Stimulated activated naive CD8-positive, alpha-beta T cell treated with anti-CD3 and anti-CD28 coated beads, Interleukin-15, Interleukin-2, amounts not matched to agents 100 U/mL and 50 U/mL, for 24 hours (primary cell): ENCODE results near the gene FRAT2.
A peak's percentile ranks its signal among the peaks of the same experiment; 100 is the strongest.
"Not testable (repeated sequence)": the region's sequence is repeated elsewhere in the genome, so short reads cannot be mapped to it uniquely, and the experiment has no call there.

Experiments
- ATAC-seq: fragments of 150-1000 bp; cut with Tn5 transposase; one replicate; pipeline ENCODE4 v1.10.0; 2021
- DNase-seq: peaks from one replicate; pipeline ENCODE4 v3.0.0; 2021

Gene FRAT2

DNA sequence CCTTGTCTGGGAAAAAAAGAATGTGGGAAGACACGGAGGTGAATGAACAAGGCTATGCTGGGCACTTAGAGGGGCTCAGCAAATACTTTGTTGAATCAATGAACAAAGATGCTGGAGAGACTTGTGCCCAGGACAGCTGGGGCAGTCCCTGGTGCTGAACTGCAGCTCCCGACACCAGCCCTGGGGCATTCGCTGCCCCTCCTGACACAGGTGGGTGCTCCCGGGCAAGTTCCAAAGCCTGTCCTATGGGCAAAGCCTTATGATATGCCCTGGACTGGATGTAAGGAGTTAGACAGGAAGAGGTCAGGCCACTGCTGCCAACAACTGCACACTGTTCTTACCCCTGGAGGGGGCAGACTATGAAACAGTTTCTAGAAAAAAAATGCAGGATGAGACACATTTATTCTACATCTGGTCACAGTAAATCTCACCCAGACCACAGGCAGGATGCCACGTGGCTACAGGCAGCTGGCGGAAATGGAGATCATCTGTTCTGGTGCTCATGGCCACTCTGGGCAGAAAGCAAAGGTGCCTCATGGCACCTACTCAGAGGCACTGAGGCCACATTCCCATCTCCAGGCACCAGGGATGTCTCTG is 21.9 kb upstream of the FRAT2 start:
- DNase-seq (no peak), ATAC-seq (no peak)

GRCh38 chr10:97355571-97355975 is 21.0 kb upstream of the FRAT2 start:
- ATAC-seq (no peak), DNase-seq (no peak)

DNA sequence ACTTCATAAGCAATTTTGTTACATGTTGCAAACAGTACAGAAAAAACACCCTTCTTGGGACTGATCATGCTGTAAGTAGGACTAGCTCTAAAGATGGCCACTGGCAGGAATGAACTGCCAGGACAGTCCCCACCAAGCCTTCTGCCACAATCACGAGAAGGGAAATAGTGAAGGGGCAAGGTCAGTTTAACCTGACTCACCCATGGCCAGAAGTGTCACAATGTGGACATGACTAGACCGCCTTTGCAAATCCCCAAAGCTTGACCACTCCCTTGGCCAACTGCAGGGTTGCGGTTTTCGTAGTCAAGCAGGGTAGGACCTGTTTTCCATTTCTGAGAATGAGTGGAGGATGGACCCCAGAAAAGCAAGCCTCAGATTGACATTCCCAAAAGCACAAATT is 19.4 kb upstream of the FRAT2 start:
- DNase-seq (no peak), ATAC-seq (no peak)

DNA sequence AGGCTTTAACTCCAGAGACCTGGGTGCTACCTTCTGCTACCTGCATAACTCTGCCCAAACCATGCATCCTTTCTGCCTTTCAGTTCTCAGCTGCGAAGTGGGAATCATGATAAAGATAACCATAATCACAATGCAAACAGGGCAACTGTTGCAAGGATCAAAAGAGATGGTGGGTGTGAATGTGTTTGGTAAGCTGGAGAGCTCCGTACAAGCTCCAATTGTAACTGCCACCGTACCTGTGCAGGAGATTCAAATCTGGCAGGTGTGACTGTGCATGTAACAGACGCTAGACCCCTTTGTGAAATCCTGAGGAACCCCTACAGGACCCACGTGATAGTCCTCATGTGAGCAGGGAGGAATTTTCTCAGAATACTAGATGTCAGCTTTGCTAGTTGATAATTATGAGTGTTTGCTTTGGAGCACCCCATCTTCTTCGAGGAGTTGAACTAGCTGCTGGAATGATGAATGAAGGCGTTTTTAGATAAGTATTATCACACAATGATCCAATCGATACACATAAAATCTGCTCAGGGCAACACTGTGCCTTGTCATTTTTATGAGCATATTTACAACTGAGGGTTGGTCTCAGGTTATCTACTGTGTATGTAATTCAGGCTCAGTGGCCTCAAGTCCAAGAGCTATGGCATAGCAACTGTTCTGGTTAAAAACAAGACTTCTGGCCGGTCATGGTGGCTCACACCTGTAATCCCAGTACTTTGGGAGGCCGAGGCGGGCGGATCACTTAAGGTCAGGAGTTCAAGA is 15.4 kb upstream of the FRAT2 start:
- ATAC-seq: no peak
- no peak for DNase-seq

GRCh38 chr10:97347317-97347716 is 12.8 kb upstream of the FRAT2 start:
- DNase-seq (no peak), ATAC-seq (no peak)

GRCh38 chr10:97343664-97344063 is 9.1 kb upstream of the FRAT2 start:
- not testable (repeated sequence) for ATAC-seq

DNA sequence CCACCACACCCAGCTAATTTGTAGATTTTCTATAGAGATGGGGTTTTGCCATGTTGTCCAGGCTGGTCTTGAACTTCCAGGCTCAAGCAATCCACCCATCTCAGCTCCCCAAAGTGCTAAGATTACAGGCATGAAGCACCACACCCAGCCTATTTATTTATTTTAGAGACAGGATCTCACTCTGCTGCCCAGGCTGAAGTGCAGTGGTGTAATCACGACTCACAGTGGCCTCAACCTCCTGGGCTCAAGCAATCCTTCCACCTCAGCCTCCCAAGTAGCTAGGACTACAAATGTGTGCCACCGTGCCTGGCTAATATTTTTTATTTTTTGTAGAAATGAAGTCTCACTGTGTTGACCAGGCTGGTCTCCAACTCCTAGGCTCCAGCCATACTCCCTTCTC is 6.9 kb upstream of the FRAT2 start:
- ATAC-seq (no peak), DNase-seq (no peak)

More at GRCh38 chr10:97343664-97344063, 9.1 kb upstream of the FRAT2 start:
- not testable (repeated sequence) for DNase-seq

- DNase-seq: no peak
- ATAC-seq: no peak
Measured at GRCh38 chr10:97338041-97338440, 3.5 kb upstream of the FRAT2 start.

DNA sequence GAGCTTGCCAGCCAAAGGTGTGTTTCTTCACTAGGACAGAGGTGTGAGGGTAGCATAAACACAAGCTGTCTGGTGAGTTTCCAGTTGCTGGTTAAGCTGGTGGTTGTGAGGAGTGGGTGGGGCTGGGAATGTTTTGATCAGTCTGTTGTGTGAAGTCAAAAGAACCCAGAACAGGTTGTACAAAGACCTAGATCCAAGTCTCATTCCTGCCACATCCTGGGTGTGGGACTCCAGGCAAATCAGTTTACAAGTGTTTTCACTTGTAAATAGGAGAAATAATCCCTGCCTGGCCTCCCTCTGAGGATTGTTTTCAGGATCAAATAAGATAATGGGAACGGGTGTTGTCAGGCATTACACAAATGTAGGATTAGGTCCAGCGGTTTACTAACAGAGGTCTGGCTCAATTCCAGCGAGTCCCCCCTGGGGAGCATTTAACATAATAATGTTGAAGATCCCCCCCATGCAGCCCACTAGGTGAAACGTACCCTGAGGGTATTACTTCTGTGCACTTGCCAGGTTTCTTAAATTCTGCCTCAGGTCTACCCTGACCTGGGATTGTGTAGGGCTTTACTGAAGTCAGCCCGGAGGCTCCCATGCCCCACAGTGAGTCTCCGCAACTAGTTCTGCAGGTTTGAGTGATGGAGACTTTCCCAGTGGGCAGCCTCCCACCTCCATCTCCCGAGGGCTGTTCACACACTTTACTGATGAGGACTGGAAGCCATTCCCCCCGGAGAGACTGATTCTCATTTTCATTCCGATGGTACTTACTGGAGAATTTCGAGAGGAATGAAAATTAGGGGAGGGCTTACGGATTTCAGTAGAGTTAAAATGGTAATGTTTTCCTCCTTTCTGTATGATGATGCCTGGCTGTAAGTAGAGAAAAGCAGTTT is 2.7 kb upstream of the FRAT2 start:
- DNase-seq: no peak
- no peak for ATAC-seq

GRCh38 chr10:97336446-97336845 is 1.9 kb upstream of the FRAT2 start:
- DNase-seq (no peak), ATAC-seq (no peak)

DNA sequence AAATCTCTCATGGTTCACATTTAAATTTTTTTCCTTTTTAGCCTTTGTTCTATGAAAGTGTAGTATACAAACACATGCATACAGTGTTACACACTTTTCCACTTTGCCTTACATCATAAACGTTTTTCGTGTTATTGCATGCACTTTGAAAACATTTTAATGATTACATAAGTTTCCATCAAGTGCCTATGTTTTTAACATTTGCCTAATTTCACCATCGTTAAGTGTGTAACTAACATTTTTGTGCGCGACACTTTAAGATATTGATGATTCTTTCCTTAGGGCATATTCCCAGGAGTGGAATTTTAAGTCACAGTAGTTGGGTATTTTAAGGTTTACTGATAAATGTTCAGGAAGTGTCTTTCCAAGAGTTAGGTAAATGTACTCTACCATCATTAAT is 1.5 kb upstream of the FRAT2 start:
- ATAC-seq (no peak), DNase-seq (no peak)

- no peak for ATAC-seq
- DNase-seq: peak; percentile 31
Measured at GRCh38 chr10:97335188-97335619, 675 bp upstream of the FRAT2 start.

DNA sequence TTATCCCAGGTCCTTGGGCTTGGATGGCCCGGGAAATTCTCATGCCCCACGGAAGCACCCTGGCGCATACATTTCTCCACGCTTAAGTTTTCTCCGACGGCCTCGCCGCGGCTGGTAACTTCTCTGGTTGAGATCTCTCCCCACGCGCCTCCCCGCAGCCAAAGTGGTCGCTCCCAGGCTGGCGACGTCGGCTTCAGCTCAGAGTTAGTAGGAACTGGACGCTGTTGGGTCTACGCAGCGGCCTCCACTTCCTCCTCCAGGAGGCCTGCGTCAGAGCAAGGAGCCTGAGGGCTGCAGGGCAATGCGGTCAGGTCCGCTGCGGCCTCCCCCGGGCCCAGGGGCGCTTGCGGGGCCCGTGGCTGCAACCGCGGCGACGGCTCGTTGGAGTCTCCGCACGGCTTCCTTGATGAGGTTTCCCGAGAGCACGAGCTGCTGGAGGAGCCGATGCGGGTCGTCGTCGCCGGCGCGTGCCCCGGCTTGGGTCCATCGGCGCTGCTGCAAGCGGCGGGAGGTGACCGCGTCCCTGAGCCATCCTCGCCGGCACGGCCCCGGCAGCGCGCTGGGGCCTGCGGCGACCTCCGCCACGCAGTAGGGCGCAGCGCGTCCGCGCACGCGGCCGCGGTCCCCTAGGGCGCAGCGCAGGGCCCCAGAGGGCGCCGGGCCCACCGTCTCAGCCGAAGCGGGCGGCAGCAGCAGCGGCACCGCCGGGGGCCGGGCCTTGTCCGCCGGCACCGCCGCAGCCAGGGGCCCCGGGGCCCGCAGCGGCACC is 744 bp downstream of the FRAT2 start:
- DNase-seq (peak; percentile 49), ATAC-seq (peak; percentile 49)

GRCh38 chr10:97333351-97333600 is 1.3 kb downstream of the FRAT2 start:
- ATAC-seq (no peak), DNase-seq (no peak)

DNA sequence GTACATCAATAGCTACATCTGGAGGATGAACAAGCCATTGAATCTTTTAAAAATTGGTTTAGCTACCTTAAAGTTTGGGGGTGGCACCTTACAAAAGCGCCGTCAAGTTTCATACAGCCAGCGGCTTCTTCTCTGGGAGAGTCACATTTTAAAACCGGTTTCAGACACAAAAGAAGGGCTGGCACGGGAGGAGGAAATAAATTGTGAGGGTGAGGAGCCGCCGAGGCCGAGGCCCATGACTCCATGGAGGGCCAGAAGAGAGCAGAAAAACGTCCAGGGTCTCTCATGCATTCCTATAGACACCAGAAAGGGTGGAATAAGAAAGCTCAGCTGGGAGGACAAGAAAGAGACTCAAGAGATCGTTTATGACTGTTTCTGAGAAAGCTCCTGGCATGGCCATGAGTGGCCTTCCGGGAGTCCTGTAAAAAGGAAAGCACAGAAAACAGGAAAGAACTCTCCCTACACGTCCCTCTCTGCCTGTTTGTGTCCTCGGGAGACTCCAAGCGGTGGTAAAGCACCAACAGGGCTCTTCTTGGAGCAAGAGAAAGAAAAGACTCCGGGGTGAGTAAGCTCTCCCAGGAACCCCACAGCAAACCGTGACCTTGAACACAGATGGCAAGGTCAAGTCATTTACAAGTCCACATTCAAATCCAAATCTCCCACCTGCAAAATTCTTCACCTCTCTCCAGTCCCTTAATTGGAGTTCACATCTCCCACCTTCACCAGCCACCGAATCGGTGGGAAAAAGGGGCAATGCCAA is 1.8 kb downstream of the FRAT2 start:
- no peak for DNase-seq
- ATAC-seq: no peak

- no peak for DNase-seq
- ATAC-seq: no peak
Measured at GRCh38 chr10:97331153-97331703, 3.3 kb downstream of the FRAT2 start.

DNA sequence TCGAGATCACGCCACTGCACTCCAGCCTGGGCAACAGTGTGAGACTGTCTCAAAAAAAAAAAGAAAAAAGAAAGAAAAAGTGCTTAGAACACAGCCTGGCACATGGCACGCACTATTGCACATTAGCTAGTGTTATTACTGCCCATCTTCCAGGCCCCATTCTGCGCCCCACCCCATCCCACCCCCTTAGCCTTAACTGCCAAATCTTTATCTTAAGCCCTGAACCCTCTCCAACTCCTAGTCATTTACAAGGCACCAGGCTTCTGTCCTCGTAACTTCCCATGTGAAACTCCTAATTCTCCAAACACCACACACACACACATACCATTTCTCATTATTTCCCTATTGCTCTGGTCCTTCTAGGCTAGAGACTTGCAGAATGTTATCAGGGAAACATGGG is 4.8 kb downstream of the FRAT2 start:
- no peak for DNase-seq
- no peak for ATAC-seq

DNA sequence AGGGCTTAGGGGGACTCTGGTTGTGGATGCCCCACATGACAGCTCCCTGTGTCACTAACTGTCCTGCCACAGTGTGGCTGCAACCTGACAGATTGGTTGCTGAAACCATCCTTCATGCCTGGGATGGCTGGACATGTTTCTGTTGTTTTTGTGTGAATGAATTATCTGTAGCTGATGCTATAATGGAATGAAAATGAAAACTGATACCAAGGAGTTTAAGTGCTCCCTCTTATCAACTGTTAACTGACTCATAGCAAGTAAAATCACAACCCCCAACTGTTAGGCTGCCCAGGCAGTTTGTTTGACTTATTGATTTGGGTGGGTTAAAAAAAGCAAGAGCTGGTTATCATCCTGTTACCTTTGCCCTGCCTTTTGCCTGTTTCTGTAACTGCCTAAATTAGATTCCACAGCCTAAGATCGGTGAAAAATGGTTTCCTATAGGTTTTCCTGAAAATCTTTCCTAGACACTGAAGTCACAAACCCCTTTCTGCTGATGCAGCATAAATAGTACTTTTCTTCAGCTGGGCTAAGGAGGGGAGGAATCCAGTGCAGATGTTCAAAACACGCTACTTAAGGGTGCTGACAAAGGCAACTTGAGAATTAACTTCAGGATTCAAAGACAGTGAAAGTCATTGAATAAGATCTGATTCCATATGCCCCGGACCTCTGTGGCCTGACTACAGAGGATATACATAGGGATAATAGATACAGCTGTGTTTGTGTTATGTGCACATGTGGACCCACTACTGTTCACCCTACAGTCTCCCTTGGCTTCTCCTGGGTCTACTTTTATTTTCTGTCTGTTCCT is 5.7 kb downstream of the FRAT2 start:
- ATAC-seq: peak; percentile 24
- DNase-seq: no peak

DNA sequence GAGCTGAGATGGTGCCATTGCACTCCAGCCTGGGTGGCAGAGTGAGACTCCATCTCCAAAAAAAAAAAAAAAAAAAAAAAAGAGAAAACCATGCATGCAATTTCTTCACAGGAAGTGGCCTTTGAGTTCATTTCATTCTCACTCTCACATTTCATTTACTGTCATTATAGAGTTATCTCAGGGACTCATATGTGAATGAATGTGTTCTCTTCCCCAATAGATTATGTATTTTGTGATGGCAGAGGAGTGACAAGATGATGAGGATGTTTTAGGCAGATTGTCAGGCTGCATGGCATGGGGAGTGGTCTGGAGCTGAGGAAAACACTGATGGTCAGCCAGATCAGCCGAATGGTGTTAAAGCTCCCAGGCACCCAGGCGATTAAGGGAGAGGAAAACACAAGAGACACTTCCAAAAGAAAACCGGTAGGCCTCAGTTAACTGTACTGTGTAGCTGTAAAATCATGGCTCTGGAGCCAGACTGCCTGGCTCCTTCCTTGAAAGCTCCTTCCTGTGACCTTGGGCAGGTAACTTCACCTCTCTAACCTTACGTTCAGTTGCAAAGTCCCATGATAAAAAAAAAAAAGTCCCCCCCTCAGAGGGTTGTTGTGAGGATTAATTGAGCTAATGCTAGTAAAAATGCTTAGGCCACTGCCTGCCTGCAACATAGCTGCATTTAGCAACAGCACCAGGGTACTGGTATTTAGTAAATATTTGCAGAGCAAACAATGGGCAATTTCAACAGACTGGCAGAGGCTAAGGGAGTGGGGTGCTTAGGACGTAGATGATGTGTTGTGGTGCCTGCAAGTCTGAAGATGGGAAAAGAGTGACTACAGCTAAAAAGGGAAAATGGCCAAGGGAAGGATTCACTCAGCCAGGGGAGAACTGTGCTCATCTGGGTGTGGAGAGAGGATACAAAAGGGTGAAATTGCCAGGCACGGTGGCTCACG is 6.9 kb downstream of the FRAT2 start:
- no peak for DNase-seq
- no peak for ATAC-seq
